SHP77 treated with DMSO at 0.1 percent for 48 hours (cell line): ENCODE measurements around the gene GPR4.

Experiments
- DNase-seq: peaks from one replicate; lab custom pipeline; 2025; lab: John Stamatoyannopoulos, UW

Gene GPR4

DNA sequence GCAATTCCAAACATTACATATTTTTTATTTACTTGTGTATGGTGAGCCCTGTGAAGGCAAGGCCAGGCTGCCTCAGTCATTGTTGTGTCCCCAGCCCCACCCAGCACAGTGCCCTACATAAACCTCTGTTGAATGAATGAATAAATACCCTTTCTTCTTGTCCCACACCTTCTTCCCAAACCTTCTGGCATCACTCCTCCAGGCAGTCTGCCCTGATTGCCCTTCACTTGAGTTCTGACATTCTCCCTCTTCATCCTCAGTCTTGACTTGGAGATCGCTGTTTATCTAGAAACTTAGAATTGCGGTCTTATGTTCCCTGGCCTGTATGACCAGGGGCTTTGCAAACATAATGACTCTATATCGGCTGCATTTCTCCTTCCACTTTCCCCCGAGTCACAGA, 12.2 kb downstream of the GPR4 start:
- no peak for DNase-seq

DNA sequence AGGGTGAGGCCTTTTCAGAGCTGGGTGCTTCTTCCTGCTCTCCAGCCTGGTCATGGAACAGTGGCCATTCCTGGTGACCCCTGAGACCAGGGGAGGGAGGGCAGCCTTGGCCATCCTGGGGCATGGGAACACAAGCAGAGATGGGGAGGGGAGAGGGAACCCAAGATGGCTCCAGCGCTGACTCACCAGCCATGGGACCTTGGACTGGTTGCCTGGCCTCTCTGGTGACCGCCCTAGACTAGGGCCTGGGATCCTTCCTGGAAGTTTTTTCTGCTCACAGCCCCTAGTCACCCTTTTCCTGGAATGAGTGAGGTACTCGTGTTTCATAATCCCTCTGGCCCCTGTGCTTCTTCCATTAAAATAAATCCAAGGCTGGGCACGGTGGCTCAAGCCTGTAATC, 14.1 kb downstream of the GPR4 start:
- DNase-seq: no peak

DNA sequence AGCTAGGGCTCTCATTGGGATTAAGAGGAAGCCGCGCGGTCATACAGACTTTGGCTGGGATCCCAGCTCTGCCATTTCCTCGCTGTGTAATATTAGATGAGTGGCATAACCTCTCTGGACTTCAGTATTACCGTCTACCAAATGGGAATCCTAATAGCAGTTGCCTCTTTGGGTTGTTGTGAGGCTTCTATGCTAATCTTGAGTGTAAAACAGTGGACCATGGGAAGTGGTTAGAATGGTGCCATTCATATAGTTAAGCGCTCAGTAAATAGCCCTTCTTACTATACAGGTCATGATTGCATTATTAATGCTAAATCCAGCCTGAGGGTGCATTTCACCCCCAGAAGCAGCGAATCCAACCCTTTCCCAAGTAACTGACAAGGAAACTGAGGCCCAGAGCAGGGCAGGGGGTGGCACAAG, 16.8 kb downstream of the GPR4 start:
- DNase-seq: no peak

DNA sequence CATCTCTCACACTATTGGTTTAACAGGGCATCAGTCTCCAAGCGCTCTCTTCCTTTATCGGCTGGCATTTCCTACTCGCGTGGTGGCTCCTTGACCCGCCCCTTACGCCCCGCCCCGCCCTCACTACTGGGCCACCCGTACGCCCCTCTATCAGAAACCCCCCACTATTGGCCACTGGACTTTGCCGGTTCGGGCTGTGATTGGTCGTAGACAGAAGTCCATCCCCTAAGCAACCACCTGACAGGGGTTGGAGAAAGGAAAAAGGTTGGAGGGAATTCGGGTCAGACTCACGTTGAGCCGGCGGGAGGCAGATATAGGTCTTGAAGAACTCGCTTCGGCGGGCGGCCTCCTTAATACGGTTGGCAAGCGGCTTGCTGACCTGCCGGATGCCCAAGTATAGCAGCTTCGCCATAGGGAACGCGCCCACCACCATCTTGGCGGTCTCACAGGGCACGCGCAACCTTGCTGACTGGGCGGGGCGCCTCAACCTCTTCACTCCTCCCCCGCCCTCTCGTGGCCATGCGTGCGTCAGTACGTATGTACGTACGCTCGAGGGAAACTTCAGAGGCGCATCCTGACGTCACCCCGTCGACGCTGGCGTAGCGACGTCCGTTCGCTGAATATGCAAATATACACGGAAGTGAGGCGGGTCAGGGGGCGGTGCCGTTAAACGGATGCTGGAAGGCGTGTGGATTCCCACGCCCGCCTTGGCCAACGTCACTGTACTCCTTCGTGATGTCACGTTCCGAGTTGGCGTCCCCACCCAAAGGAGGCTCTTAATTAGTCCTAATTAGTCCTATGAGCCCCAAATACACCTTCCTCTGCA, 17.5 kb downstream of the GPR4 start, which contains the start of gene OPA3:
Gene OPA3, minus strand, starts transcription at position 471 of the 826 bp plus-strand sequence. Its CDS starts 38 bp downstream, at position 433.
- peak; percentile 97 for DNase-seq

DNA sequence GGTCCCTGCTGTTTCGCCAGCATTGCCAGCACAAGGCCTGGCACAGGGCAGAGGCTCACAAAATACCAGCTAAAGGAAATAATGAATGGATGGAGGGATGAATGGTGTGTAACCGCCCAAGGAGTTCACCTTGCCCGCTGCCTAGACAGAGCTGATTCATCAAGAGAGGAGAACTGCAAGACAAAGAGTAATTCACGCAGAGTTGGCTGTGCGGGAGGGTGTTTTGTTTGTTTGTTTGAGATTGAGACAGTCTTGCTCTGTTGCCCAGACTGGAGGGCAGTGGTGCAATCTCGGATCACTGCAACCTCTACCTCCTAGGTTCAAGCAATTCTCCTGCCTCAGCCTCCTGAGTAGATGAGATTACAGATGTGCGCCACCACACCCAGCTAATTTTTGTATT, 20.4 kb downstream of the GPR4 start:
- DNase-seq: no peak

DNA sequence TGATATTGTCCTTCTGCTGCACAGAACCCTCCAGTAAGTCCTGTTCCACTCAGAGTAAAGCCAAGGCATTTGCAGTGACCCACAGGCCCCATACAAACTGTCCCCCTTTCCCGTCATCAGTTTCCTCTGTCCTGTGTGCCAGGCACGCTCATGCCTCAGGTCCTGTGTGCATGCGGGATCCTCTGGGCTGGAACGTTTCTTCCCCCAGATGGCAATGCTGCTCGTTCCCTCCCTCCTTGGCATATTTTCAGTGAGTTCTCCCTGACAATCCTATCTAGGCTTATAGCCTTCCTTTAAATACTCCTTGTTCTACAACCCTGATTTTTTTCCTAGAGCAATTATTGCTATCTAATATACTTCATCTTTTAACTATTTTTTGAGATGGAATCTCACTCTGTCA, 23.2 kb downstream of the GPR4 start:
- DNase-seq: no peak

DNA sequence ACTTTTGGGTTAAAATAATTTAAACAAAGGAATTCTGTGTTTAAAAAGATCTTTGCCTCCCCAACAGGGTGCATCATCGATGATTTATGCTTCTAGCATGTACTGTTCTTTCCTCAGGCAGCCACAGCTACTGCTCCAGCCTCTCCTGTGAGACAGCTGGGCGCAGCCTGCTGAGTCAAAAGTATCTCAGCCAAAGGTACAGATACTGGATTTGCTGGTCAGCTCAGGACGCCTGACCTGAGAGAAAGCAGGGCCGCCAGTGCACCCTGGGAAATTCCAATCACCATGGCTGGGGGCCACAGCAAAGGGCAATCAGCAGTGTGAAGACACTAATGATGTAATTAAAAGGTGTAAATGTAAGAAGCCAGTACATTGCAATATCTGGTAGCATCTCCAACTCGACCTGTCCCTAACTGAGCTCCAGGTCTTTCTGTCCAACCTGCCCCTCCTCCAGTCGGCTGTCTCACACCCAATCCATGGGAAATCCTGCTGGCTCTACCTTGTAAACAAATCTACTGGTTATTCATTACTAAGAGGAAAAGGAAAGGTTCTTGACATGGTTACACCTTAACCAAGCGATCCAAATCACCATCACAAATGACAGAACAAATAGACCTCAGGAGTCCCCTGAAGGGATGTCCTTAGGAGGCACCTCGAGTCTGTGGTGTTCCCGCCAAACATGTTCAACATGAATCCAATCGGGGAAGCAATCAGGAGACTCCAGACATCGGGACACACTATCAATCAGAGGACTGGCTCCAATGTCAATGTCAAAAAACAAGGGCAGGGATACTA, 24.7 kb downstream of the GPR4 start:
- DNase-seq: no peak

DNA sequence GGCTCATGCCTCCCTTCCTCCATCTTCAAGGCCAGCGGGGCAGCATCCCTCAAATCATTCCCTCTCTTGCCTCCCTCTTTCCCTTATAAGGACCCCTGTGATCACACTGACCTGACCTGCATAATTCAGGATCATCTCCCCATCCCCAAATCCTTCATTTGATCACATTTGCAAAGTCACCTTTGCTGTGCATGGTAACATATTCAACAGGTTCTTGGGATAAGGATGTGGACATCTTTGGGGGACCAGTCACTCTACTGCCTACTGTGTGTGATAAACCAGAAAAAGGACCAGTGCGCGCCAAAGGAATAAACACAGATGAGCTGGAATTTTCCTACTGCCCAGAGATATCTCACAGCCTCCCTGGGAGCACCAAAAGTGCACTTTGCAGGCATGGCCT, 25.3 kb downstream of the GPR4 start:
- DNase-seq: no peak

DNA sequence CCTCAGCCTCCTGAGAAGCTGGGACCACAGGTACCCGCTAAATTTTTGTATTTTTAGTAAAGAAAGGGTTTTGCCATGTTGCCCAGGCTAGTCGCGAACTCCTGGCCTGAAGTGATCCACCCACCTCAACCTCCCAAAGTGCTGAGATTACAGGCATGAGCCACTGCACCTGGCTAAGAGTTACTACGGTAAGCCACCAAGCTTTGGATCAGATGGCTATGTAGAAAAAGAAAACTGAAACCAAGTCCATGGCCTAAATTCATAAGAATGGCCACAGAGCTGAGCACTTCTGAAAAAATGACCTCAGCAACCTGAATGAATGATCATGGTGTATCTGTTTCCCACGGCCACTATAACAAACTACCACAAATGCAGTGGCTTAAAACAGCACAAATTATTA, 26.8 kb downstream of the GPR4 start:
- no peak for DNase-seq

DNA sequence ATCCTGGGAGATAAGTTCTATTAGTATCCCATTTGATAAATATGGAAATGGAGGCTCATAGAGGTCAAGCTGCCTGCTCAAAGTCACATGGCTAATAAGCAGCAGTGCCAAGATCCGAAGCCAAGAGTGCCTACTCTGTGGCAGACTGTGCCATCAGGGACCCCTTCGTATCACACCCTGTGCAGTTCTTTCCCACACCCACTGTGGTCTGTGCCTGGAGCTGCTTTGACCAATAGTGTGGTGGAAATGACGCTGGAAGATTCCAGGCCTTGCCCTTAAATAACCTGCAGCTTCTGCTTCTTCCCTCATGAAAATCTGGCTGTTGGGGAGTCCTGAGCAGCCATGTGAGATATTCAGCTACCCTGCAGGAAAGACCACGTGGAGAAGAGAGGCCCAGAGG, 27.5 kb downstream of the GPR4 start:
- no peak for DNase-seq

DNA sequence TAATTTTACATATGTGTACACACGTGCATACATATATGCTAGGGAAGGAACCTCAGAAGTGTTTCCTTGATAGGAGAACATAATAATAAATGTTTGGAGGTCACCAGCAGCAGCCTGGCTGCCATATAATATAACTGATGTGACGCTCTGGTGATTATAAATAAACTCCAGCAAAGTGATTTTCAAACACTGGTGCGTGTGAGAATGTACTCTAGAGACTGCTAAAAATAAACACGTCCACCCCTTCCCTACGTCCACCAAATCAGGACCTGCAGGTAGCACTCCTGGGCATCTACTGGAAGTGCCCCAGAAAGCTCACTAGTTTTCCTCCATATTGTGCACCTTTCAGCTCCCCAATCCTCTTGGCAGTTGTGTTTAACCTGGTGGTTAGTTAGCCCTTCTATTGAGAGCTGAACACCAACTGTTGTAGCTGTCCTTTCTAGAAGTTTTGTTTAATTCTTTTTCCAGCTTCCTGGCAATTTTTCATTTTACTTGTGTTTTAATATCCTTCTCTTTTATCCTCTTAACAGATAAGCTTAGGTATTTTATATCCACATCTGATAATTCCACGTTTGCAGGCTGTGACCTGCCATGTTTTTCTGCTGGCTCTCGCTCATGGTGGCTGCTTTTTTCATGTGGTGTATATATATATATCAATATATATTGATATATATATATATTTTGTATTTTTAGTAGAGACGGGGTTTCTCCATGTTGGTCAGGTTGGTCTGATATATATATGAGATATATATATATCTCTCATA, 30.4 kb downstream of the GPR4 start:
- no peak for DNase-seq

DNA sequence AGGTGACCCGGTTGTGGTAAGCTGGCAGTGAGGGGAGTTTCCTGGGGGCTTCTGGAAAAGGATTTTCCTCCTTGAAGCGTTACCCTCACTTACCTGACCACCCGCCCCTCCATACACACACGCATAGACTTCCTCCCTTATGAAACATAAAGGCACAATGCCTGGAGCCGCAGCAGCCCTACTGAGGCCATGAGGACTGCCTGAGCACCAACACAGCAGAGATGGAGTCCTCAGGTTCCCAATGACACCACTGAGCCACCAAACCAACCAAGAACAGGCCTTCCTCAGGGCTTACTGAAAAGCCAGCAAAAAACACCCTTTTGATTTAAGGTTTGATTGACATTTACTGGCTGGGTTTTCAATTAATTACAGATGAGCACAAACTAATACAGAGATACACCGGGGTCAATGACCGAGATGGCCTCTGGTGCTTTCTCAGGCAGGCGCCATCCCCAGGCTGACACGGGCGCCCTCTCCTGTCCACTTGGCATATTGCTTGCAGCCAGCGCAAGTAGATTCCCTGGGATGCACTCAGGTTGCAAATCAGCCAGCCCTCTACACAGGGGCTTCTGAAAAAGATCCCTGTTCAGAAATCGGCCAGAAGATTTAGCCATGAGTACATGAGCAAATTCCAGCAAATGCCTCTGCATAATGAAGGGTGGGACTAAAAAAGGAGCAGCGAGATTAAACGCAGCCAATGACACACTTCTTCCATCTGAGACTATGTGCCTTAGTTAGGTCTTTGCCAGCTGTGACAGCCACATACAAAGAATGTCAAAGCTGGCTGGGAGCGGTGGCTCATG, 32.2 kb downstream of the GPR4 start:
- DNase-seq: no peak

DNA sequence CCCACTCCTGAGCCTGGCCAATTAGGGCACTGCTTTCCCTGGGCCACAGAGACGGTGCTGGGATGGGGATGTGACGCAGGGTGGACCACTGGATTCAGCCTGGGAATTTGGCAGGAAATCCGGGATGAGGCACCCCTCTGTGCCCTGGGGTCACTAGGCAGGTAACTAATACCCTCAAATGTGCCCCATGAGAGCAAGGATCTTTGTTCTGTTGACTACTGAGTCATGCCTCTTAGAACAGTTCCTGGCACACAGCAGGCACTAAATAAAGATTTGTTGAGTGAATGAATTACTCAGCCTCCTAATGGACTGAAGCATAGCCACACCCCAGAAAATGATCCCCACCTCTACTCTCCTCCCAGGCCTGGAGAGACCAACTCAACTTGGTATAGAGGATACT, 33.3 kb downstream of the GPR4 start:
- no peak for DNase-seq

DNA sequence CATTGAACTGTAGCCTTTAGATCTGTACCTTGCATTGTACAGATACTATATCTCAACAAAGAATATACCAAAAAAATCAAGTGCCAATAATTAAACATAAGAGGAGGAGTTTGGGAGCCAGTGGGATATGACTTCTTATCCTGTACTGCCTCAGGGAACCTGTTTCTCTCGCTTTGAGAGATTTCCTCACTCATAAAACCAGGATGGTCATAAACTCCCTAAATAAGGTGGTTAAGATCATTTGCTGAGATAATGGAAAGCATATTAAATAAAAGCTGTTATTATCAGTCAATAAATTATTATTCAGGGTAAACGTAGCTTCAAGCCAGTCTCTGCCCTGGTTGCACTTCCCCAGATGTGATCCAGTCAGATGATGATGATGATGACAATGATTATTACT, 34.4 kb downstream of the GPR4 start:
- DNase-seq: no peak

DNA sequence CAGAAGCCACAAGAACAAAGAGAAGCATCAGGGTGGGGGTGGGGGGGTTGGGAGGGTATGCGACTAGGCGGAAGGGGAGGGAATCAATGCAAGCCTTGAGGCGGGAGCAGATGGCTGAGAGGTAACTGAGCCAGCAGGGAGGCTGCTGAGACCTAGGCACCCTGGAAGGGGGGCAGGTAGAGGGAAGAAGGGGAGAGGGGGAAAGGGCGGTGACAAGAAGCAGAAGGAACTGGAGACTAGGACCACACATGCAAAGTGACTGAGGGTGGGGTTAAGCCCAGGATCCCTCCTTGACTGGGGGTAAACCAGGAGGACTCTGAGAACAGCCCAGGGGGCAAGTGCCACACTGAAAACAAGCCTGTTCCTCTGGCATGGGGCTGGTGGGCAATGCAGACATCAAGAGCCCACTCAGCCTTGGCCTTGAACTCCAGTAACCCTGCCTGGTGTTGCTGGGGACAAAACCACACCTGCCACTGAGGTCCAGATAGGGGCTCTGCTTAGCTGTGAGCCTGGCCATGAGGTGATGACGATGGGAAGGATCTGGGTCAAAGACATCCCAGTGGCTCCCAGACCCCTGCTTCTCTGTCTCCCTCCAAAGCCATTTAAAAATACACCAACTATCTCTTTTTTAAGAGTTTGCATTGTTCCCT, 37.8 kb downstream of the GPR4 start:
- DNase-seq: no peak

DNA sequence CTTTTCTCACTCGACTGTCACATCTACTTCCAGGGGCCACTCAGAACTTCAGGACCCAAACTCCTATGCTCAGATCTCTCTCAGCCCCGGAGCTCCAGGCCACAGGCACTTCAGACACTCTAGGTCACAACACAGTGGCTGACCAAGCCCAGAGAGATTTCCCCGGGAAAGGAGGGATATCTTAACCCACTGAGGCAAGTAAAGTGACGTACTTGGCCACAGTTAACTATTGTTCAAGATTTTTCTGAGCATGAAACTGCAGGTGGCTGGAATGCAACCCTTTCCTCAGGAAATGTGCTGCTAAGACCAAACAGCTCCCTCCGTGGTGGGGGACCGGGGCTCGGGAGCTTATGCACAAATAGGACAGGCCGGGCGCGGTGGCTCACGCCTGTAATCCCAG, 41.3 kb downstream of the GPR4 start:
- DNase-seq: no peak

DNA sequence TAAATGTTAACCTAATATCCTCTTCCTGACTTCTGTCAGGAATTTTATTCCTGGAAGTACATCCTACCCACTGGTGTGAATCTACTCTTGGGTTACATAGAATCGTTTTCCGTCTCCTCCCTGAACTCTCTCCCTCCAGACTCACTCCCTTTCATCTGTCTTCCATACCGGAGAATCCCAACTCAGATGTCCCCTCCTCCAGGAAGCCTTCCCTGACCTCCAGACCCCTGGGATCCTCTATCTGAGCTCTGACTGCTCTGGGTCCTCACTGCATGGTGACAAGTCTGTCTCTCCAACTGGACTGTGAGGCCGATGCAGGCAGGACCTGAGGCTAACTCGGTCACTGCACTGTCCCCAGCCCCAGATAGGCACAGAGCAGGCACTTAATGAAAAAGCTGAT, 42.0 kb downstream of the GPR4 start:
- no peak for DNase-seq

DNA sequence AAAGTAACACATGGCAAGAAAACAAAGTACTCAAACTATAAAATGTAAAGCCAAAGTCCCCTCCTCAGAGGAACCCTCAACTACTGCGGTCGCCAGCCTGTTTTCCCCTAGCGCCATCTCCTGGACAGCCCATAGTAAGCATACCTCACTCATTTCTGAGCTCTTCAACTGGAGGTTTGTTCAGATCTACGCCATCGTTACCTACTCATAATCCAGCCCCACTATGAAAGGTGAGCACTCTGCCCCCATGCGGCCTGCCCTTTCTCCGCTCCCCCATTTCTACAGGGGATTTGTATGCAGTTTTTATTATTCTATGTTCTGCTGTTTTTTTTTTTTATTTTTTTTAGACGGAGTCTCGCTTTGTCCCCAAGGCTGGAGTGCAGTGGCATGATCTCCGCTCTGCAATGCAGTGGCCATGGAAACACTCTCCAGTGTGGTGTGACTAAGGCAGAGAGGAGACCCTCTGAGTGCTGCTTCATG, 43.6 kb downstream of the GPR4 start:
- peak; percentile 26 for DNase-seq

DNA sequence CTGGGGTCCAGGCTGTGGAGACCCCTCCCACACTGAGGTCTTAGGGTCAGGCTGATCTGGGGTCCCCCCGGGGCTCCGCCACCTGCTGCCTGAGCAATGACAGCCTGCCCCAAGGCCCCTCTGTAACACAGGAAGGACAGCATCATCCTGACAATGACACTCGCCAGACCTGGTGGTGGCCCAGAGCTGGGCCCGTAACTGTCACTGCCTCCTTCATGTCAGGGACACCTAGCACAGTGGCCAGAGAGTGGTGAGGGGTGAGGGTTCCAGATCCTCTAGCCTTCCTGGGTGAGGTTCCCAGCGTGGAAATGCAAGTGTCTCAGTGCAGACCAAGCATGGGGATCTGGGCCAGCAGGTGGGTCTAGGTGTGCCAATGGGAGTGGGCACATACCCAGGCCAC, 45.2 kb downstream of the GPR4 start:
- no peak for DNase-seq

DNA sequence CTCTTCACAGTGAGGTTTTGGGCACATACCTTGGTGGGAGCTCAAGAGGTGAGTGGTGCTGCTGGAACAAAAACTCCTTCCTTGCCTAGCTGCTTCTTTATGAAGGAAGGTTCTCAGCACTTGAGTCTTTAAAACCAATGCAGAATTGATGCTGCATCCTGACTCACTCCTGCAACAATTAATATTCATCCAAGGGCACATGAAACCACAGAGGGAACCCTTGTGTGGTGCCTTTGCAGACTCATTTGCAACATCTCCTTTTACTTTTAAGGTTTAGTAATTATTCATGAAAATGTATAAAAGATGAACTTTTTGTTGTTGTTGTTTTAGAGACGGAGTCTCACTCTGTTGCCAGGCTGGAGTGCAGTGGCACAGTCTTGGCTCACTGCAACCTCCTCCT, 47.5 kb downstream of the GPR4 start:
- no peak for DNase-seq

DNA sequence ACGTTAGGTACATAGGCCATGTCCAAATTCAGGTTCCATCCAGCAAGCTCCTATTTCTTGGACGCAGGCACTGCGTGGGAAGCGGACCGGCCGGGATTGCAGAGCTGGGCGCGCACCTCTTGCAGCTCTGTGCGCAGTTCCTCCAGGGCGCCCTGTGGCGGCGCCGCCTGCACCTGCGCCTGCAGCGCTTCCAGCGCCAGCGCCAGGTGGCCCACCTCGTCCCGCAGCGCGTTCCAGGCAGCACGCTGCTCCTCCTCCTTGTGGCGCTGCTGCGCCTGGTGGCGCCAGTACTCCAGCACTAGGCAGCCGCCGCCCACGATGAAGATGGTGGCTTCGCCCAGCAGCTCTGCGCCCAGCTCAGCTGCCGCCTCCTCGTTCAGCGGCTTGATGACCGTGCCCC, 48.5 kb downstream of the GPR4 start:
- no peak for DNase-seq
